ENCODE data around the gene PAM. TPM values are rescaled to one million over a fixed set of nuclear protein-coding genes. Genes with fewer than 3 reads are reported as not detected.

Gene PAM
- total and polyA plus RNA-seq, 2 donors from 2014 or later, result 158 to 293 TPM

- intact Hi-C loops (cut with DNase I), result no loop called here
- no peak overlapping the region for H3K4me3 ChIP-seq (ENCODE audit: low read length in 3 of 3)
- FAIRE-seq (no peak), DNase-seq (no peak)
- no peaks in the 10 kb centered on the region for H3K4me1 ChIP-seq (ENCODE audit: control insufficient read depth in 2 of 3, insufficient read depth in 2 of 3, low read depth in 1 of 3, low read length in 3 of 3)
- H3K27me3 ChIP-seq (ENCODE audit: control insufficient read depth, insufficient read depth, low read length), result no peaks in the 10 kb centered on the region
- no peaks in the 10 kb centered on the region for H3K9me3 ChIP-seq (ENCODE audit: control insufficient read depth in 2 of 3, insufficient read depth in 1 of 3, low read length in 3 of 3)
- H3K9ac ChIP-seq (ENCODE audit: low read length in 3 of 3), result no peak overlapping the region
- TF ChIP-seq CTCF (IDR thresholded peaks at IDR 0.05; ENCODE audit: borderline replicate concordance, extremely low read depth, insufficient read depth), result no peak
- H3K27ac ChIP-seq (ENCODE audit: low read depth in 2 of 2, low read length in 2 of 2), result no peak overlapping the region
- H3K36me3 ChIP-seq (ENCODE audit: control insufficient read depth in 2 of 3, insufficient read depth in 3 of 3, low read length in 3 of 3), result no peaks in the 10 kb centered on the region
Measured at GRCh38 chr5:102740515-102740914, 14.6 kb upstream of the PAM start.

- FAIRE-seq, result no peak
Measured at GRCh38 chr5:102742215-102742614, 12.9 kb upstream of the PAM start.

GRCh38 chr5:102743900-102744299 lies 11.2 kb upstream of the PAM start:
- Histone ChIP-seq H3K4me3 (ENCODE audit: low read length in 3 of 3) (no peak overlapping the region), H3K9me3 (ENCODE audit: control insufficient read depth in 2 of 3, insufficient read depth in 1 of 3, low read length in 3 of 3) (no peaks in the 10 kb centered on the region), H3K9ac (ENCODE audit: low read length in 3 of 3) (no peak overlapping the region), H3K36me3 (ENCODE audit: control insufficient read depth in 2 of 3, insufficient read depth in 3 of 3, low read length in 3 of 3) (no peaks in the 10 kb centered on the region), H3K4me1 (ENCODE audit: control insufficient read depth in 2 of 3, insufficient read depth in 2 of 3, low read depth in 1 of 3, low read length in 3 of 3) (no peaks in the 10 kb centered on the region), H3K27me3 (ENCODE audit: control insufficient read depth, insufficient read depth, low read length) (no peaks in the 10 kb centered on the region), H3K27ac (ENCODE audit: low read depth in 2 of 2, low read length in 2 of 2) (no peak overlapping the region)
- no peak for TF ChIP-seq CTCF (IDR thresholded peaks at IDR 0.05; ENCODE audit: borderline replicate concordance, extremely low read depth, insufficient read depth)
- intact Hi-C loops (cut with DNase I), result no loop called here
- DNase-seq, result no peak
- FAIRE-seq, result no peak

More at GRCh38 chr5:102742215-102742614, 12.9 kb upstream of the PAM start:
- no peaks in the 10 kb centered on the region for H3K4me1 ChIP-seq (ENCODE audit: control insufficient read depth in 2 of 3, insufficient read depth in 2 of 3, low read depth in 1 of 3, low read length in 3 of 3)
- H3K9ac ChIP-seq (ENCODE audit: low read length in 3 of 3), result no peak overlapping the region
- no peaks in the 10 kb centered on the region for H3K27me3 ChIP-seq (ENCODE audit: control insufficient read depth, insufficient read depth, low read length)
- H3K4me3 ChIP-seq (ENCODE audit: low read length in 3 of 3), result no peak overlapping the region
- H3K9me3 ChIP-seq (ENCODE audit: control insufficient read depth in 2 of 3, insufficient read depth in 1 of 3, low read length in 3 of 3), result no peaks in the 10 kb centered on the region
- TF ChIP-seq CTCF (IDR thresholded peaks at IDR 0.05; ENCODE audit: borderline replicate concordance, extremely low read depth, insufficient read depth), result no peak
- H3K27ac ChIP-seq (ENCODE audit: low read depth in 2 of 2, low read length in 2 of 2), result no peak overlapping the region
- no peaks in the 10 kb centered on the region for H3K36me3 ChIP-seq (ENCODE audit: control insufficient read depth in 2 of 3, insufficient read depth in 3 of 3, low read length in 3 of 3)
- intact Hi-C loops (cut with DNase I), result no loop called here
- no peak for DNase-seq

Data from kidney (tissue), 14 donors.